ENCODE measurements around the gene BMPER. TPM values are rescaled to one million over a fixed set of nuclear protein-coding genes. Genes with fewer than 3 reads are reported as not detected.

Gene BMPER
- total and polyA plus RNA-seq, 8 donors, result 1.9 to 9.5 (median 4.6) TPM; not detected in 1

- H3K36me3 ChIP-seq, result no peaks in the 10 kb centered on the region
- no peak overlapping the region for H3K27ac ChIP-seq
- H3K9me3 ChIP-seq, result no peaks in the 10 kb centered on the region
- TF ChIP-seq CTCF (IDR thresholded peaks at IDR 0.05) (no peak), EP300 (IDR thresholded peaks at IDR 0.05) (no peak), POLR2A (IDR thresholded peaks at IDR 0.05) (no peak), POLR2AphosphoS5 (IDR thresholded peaks at IDR 0.05) (no peak)
- intact Hi-C loops (cut with DNase I; ENCODE audit: low total_unique reads), result no loop called here
- no peaks in the 10 kb centered on the region for H3K27me3 ChIP-seq
- H3K4me3 ChIP-seq, result no peak overlapping the region
- WGBS, 5 donors, result 92 to 100% (median 97%) methylated on average over 1 of the region's 1 CpG
- DNase-seq, result no peak
- H3K4me1 ChIP-seq, result peaks cover 0 to 10% (median 4%) of the 10 kb centered on the region in 4 donors
Measured at GRCh38 chr7:34013421-34013820, 108.1 kb downstream of the BMPER start.

- peaks cover 0 to 13% (median 4%) of the 10 kb centered on the region in 4 donors for H3K4me1 ChIP-seq
- intact Hi-C loops (cut with DNase I; ENCODE audit: low total_unique reads), result no loop called here
- no peak for DNase-seq
- no peaks in the 10 kb centered on the region for H3K27me3 ChIP-seq
- TF ChIP-seq EP300 (IDR thresholded peaks at IDR 0.05) (no peak), POLR2A (IDR thresholded peaks at IDR 0.05) (no peak), POLR2AphosphoS5 (IDR thresholded peaks at IDR 0.05) (no peak), CTCF (IDR thresholded peaks at IDR 0.05) (no peak)
- no peaks in the 10 kb centered on the region for H3K9me3 ChIP-seq
- H3K36me3 ChIP-seq, result no peaks in the 10 kb centered on the region
- H3K27ac ChIP-seq, result no peak overlapping the region
- WGBS, 5 donors, result 80 to 92% (median 89%) methylated on average over 4 of the region's 4 CpGs
- H3K4me3 ChIP-seq, result no peak overlapping the region
Measured at GRCh38 chr7:34015651-34016050, 110.3 kb downstream of the BMPER start.

- Histone ChIP-seq H3K36me3 (no peaks in the 10 kb centered on the region), H3K27ac (no peak overlapping the region), H3K9me3 (no peaks in the 10 kb centered on the region), H3K4me3 (no peak overlapping the region), H3K27me3 (no peaks in the 10 kb centered on the region), H3K4me1 (peaks cover 0 to 5% (median 2%) of the 10 kb centered on the region in 4 donors)
- DNase-seq, result no peak
- 87 to 96% (median 91%) methylated on average over 3 of the region's 3 CpGs for WGBS, 5 donors
- intact Hi-C loops (cut with DNase I; ENCODE audit: low total_unique reads), result no loop called here
- no peak for TF ChIP-seq POLR2AphosphoS5 (IDR thresholded peaks at IDR 0.05)
- TF ChIP-seq EP300 (IDR thresholded peaks at IDR 0.05), result no peak
- no peak for TF ChIP-seq POLR2A (IDR thresholded peaks at IDR 0.05)
- TF ChIP-seq CTCF (IDR thresholded peaks at IDR 0.05), result no peak
Measured at GRCh38 chr7:34016876-34017275, 111.5 kb downstream of the BMPER start.

GRCh38 chr7:34019301-34019790 lies 114.0 kb downstream of the BMPER start:
- Histone ChIP-seq H3K4me3 (no peak overlapping the region), H3K27me3 (no peaks in the 10 kb centered on the region), H3K4me1 (peaks cover 0 to 3% (median 0%) of the 10 kb centered on the region in 4 donors), H3K9me3 (no peaks in the 10 kb centered on the region), H3K36me3 (no peaks in the 10 kb centered on the region), H3K27ac (no peak overlapping the region)
- peak in 1 of 2 donors; percentile 44 for DNase-seq
- intact Hi-C loops (cut with DNase I; ENCODE audit: low total_unique reads), result no loop called here
- TF ChIP-seq POLR2A (IDR thresholded peaks at IDR 0.05), result no peak
- TF ChIP-seq POLR2AphosphoS5 (IDR thresholded peaks at IDR 0.05), result no peak
- no peak for TF ChIP-seq CTCF (IDR thresholded peaks at IDR 0.05)
- no peak for TF ChIP-seq EP300 (IDR thresholded peaks at IDR 0.05)
- 86 to 92% (median 87%) methylated on average over 7 of the region's 7 CpGs for WGBS, 5 donors

Measured in stomach (tissue), 9 donors.